Mucosa of stomach (tissue), 1 donor: ENCODE measurements around the gene CCDC134.
A peak's percentile ranks its signal among the peaks of the same experiment; 100 is the strongest.

Source experiments
- H3K27me3 ChIP-seq: one replicate; pipeline ENCODE4 v1.7.0; 2013; ENCODE audit warnings: mild to moderate bottlenecking, low read length; ENCODE audit not compliant: control insufficient read depth, insufficient read depth
- H3K36me3 ChIP-seq: one replicate; pipeline ENCODE4 v1.7.0; 2013; ENCODE audit warnings: low read length; ENCODE audit not compliant: control insufficient read depth, insufficient read depth
- H3K4me1 ChIP-seq: one replicate; pipeline ENCODE4 v1.7.0; 2013; ENCODE audit warnings: mild to moderate bottlenecking, low read length; ENCODE audit not compliant: control insufficient read depth, insufficient read depth
- H3K4me3 ChIP-seq: one replicate; pipeline ENCODE4 v1.7.0; 2013; ENCODE audit warnings: low read length
- H3K9ac ChIP-seq: one replicate; pipeline ENCODE4 v1.7.0; 2013; ENCODE audit warnings: mild to moderate bottlenecking, low read length, moderate library complexity
- H3K9me3 ChIP-seq: one replicate; pipeline ENCODE4 v1.7.0; 2013; ENCODE audit warnings: mild to moderate bottlenecking, low read length, moderate library complexity; ENCODE audit not compliant: control insufficient read depth
- donor health status: Pancreatic carcinoma.

Gene CCDC134

DNA sequence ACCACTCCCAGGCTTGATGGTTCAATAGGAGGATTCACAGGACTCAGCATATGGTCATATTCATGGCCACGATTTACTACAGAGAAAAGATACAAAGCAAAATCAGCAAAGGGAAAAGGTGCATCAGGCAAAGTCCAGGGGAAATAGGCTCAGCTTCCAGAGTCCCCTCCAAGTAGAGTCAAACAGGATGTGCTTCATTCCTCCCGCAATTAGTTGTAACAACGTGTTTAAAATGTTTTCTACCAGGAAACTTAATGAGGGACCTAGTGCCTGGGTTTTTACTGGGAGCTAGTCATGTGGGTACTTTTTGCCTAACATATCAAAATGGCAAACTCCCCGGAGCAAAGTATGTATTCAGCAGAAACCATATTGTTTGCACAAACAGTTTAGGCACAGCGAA, 17.5 kb downstream of the CCDC134 start:
- no peaks in the 10 kb centered on the region for H3K9me3 ChIP-seq
- H3K4me1 ChIP-seq, result peaks cover 8% of the 10 kb centered on the region
- H3K9ac ChIP-seq, result no peak overlapping the region
- no peak overlapping the region for H3K4me3 ChIP-seq
- H3K36me3 ChIP-seq, result no peaks in the 10 kb centered on the region
- no peaks in the 10 kb centered on the region for H3K27me3 ChIP-seq

DNA sequence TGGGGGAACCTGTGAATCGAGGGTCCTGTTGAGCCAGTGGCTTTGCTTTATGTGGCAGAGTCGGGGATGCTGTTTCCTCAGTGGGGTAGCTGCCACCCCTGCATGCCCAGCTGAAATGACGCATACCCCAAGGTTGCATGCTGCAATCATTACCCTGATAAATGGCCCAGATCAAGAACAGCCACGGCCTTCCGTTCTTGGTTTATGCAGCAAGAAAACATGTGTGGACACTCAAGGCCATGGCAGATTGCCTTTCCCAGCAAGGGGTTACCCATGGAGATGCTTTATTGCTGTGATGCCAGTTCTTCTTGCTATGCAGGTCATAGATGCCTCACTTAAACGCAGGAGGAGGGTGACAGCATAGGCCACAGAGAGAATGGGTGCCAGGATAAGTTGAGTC, 18.1 kb downstream of the CCDC134 start:
- Histone ChIP-seq H3K27me3 (no peaks in the 10 kb centered on the region), H3K36me3 (no peaks in the 10 kb centered on the region), H3K9me3 (no peaks in the 10 kb centered on the region), H3K9ac (no peak overlapping the region), H3K4me3 (no peak overlapping the region), H3K4me1 (peaks cover 14% of the 10 kb centered on the region)

DNA sequence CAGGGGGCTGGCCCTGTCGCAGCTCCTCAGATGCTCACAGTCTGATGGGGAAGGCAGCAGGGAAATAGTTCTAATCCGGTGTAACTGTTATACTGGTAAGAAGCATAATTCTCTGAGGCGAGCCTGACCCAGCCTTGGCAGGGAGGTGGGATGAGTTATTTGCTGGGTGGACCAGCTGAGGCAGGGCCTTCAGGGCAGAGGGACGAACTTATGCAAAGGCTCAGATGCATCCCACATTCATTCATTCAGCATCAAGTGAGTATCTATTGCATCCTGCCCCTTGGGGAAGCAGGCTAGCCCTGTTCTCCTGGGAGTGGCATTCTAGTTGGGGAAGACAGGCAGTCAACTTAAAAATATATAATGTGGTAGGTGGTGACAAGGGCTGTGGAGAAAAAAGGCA, 18.8 kb downstream of the CCDC134 start:
- no peaks in the 10 kb centered on the region for H3K36me3 ChIP-seq

DNA sequence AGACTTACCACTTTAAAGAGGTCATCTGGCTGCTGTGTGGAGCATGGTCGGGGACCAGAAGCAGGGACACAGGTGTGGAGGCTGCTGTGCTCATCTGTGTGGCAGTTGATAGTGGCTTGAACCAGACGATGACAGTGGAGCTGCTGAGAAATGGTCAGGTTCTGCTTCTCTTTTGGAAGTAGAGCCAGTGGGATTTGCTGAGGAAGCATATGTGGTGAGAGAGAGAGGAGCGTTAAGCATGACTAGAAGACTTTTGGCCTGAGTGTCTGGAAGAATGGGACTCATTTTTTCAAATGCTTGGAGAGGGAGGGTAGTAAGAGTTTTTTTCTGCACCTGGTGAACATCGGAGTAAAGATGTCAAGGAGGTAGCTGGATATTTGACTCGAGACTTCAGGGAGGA, 20.0 kb downstream of the CCDC134 start:
- H3K9ac ChIP-seq, result no peak overlapping the region
- no peak overlapping the region for H3K4me3 ChIP-seq
- H3K4me1 ChIP-seq, result peaks cover 22% of the 10 kb centered on the region
- no peaks in the 10 kb centered on the region for H3K27me3 ChIP-seq
- H3K36me3 ChIP-seq, result no peaks in the 10 kb centered on the region
- H3K9me3 ChIP-seq, result no peaks in the 10 kb centered on the region

More for the DNA sequence above, 18.8 kb downstream of the CCDC134 start:
- no peaks in the 10 kb centered on the region for H3K9me3 ChIP-seq
- H3K4me1 ChIP-seq, result peaks cover 14% of the 10 kb centered on the region
- no peak overlapping the region for H3K4me3 ChIP-seq
- no peak overlapping the region for H3K9ac ChIP-seq
- H3K27me3 ChIP-seq, result no peaks in the 10 kb centered on the region

DNA sequence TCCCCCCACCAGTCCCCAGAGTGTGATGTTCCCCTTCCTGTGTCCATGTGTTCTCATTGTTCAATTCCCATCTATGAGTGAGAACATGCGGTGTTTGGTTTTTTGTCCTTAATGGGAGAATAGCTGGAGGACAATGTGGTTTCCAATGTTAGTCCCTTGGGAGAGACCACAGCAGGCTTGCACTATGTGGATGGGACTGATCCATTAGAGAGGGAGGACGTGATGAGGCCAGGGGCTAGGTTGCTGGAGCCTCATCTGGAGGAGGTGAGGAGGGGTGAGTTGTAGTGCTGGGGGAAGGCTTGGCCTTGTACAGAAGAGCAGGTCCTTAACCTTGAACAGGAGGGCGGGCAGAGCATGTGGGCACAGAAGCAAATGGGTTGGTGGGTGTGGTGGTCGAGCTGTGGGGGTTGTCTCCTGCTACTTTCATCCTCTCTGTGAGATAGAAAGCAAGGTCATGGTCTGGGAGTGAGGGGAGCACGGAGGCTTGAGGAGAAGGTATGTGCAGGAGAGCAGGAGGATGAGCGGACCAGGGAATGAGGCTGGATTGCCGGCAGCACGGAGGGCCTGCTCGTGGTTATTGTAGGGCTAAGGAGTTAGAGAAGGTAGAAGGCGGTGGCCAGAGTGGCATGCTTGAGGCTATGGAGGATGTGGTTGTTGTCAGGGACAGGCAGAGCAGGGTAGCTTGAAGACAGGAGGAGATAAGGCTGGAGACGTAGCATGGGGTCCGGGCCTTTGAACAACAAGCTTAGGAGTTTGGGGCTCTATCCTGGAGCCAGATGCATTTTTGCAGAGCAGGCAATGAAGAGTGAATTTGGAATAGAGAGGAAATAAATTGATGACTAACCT, 21.2 kb downstream of the CCDC134 start:
- Histone ChIP-seq H3K4me1 (peaks cover 35% of the 10 kb centered on the region), H3K27me3 (no peaks in the 10 kb centered on the region), H3K4me3 (no peak overlapping the region), H3K36me3 (no peaks in the 10 kb centered on the region), H3K9me3 (no peaks in the 10 kb centered on the region), H3K9ac (no peak overlapping the region)

DNA sequence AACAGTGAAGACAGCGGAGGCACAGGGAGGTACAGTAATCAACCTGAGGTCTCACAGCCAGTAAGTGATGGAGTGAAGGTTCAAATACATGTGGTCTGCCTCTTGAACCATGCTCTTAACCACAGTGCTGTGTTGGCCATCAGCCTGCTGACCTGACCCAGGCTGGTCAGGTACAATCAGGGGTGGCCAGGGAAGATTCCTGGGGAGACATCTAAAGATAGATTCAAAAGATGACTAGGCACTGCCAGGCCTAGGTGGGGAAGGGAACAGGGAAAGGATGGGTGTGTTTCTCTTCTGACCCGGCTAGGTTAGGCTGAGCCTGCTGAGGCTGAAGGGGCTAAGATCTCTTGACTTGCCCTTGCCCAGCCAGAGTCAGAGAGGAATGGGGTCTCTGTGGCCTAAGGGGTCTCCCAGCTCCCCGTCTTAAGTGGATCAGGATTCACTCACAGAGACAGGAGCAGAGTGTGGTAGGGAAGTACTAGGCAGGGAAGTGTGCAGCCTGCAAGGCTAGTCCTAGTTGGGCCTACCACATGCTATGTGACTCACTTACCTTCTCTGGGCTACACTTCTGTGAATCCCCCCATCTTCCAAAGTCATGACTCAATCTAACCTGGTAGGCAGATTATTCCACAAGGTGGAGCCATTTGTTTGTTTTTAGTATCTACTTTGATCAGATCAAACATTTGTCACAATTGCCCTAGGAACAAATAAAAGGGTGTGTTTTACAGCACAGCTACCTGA, 22.0 kb downstream of the CCDC134 start:
- no peak overlapping the region for H3K4me3 ChIP-seq
- H3K4me1 ChIP-seq, result peaks cover 39% of the 10 kb centered on the region
- no peaks in the 10 kb centered on the region for H3K27me3 ChIP-seq
- no peak overlapping the region for H3K9ac ChIP-seq
- no peaks in the 10 kb centered on the region for H3K9me3 ChIP-seq
- H3K36me3 ChIP-seq, result no peaks in the 10 kb centered on the region

DNA sequence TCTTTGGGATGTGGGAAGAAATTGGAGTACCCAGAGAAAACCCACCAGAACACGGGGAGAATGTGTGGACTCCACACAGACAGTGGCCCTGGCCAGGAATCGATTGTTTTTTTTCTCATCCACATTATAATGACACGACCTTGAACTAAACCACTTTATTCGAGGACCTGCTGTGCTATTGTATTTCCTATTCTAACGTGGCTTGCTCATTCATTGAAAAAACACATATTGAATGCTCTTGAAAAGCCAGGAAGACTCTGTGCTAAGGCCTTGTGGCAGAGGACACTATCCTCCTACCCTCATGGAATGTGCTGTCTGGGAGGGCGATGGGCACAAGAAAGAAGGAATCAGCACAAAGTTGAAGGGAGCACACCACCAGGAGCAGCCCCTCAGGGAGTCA, 23.3 kb downstream of the CCDC134 start:
- no peaks in the 10 kb centered on the region for H3K36me3 ChIP-seq
- no peaks in the 10 kb centered on the region for H3K27me3 ChIP-seq
- no peak overlapping the region for H3K4me3 ChIP-seq
- H3K9ac ChIP-seq, result no peak overlapping the region
- no peaks in the 10 kb centered on the region for H3K9me3 ChIP-seq
- peaks cover 51% of the 10 kb centered on the region for H3K4me1 ChIP-seq

DNA sequence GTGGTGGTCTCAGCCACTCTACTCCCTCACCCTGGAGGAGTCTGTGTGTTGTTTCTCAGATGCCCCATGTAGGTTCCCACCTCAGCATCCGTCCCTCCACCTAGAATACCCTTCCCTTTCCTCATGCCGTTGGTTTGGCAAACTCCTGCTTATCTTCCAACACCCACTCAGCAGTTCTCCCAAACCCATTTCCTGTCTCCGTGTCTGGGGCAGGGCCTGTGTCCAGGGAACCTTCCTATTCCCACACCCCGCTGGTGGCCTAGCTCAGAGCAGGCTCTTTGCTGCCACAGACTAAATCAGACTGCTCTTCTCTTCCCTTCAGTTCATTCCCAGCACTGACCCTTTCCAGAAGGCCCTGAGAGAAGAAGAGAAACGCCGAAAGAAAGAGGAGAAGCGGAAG, 24.9 kb downstream of the CCDC134 start:
- peak overlapping the region; percentile 54 for H3K9ac ChIP-seq
- no peaks in the 10 kb centered on the region for H3K27me3 ChIP-seq
- no peak overlapping the region for H3K4me3 ChIP-seq
- H3K4me1 ChIP-seq, result peaks cover 52% of the 10 kb centered on the region
- no peaks in the 10 kb centered on the region for H3K36me3 ChIP-seq
- no peaks in the 10 kb centered on the region for H3K9me3 ChIP-seq

DNA sequence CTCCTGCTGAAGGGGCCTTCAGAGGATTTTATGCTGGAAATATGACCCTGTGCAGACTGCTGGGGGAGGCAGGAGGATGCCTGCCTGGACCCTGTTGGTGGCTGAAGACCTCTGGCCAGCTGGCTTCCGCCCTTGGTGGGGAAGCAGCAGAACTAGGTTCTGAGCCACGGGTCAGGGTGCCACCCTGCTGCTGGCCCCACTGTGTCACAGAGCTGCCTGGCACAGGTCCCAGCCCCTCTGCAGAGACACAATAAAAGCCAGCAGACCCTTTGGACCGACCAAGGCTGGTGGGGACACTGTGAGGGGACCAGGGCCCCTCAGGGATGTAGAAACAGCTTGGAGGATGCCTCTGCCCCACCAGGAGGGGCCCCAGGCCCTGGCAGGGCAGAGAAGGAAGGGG, 25.5 kb downstream of the CCDC134 start:
- Histone ChIP-seq H3K27me3 (no peaks in the 10 kb centered on the region), H3K4me3 (no peak overlapping the region), H3K9ac (peak overlapping the region; percentile 29), H3K4me1 (peaks cover 52% of the 10 kb centered on the region), H3K36me3 (no peaks in the 10 kb centered on the region), H3K9me3 (no peaks in the 10 kb centered on the region)

DNA sequence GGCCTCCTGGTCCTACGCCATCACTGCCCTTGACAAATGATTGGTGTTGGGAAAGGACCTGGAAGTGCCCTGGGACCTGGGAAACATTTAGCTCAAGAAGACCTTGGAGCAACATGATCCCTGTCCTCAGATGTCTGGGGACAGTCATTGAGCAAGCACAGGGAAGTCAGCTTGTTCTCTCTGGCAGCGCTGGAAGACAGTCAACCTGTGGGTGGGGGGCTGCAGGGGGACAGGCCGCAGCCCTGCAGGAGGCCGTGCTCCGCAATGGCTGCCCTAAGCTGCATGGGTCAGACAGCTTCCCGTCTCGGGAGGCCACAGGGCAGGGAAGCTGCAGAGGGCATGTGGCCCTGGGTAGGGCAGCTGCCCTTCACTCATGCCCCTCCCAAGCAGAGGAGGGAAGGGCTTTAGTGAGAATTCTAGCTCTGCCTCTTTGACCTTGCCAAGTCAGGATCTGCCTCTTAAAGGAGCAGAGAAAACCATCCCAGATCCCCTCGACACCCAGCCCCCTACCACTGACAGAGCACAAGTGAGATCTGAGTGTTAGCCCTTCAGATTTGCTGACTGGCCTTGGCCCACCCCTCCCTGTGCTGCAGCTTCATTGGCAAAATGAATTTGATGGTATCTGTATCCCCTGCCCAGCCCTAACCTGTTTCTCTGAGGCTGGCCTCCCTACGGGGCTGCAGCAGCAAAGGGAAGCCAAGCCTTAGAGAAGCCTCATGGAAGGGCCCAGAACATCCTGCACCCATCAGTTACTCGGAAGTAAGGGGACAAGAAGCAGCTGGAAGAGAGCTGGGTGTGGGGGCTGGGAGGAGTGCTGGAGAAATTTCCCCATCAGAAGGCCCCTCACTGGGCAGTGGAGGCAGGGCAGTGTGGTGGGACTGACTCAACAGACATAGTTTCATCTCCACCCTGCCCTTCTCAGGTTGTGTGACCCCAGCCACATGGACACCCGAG, 26.2 kb downstream of the CCDC134 start:
- Histone ChIP-seq H3K4me1 (peaks cover 55% of the 10 kb centered on the region), H3K27me3 (no peaks in the 10 kb centered on the region), H3K9ac (peak overlapping the region; percentile 29), H3K36me3 (no peaks in the 10 kb centered on the region), H3K4me3 (no peak overlapping the region), H3K9me3 (no peaks in the 10 kb centered on the region)

DNA sequence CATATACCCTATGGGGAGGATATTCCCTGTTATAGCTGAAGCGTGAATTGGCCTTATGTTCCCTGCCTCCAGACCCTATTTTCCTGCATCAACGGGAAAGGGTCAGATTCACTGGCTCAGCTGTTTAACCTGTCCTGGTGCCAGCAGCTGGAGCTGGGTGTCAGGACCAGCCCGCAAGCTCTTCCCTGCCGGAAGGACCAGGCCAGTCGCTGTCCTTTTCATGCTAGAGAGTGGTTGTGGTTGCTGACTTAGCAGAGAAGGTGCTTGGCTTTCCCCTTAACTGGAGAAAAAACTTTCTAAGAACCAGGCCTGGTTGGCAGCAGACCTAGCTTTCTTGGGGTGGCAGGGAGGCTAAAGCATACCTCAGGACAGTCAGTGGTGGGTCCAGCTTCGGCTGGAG, 27.2 kb downstream of the CCDC134 start:
- H3K4me1 ChIP-seq, result peaks cover 56% of the 10 kb centered on the region
- H3K4me3 ChIP-seq, result no peak overlapping the region
- H3K9ac ChIP-seq, result no peak overlapping the region
- no peaks in the 10 kb centered on the region for H3K9me3 ChIP-seq
- H3K27me3 ChIP-seq, result no peaks in the 10 kb centered on the region
- H3K36me3 ChIP-seq, result no peaks in the 10 kb centered on the region
